Measurements from ENCODE around the gene JARID2. TPM values are rescaled to one million over a fixed set of nuclear protein-coding genes. Genes with fewer than 3 reads are reported as not detected.

Gene JARID2
- total RNA-seq, 2 experiments from 2014 or later: 25.4 to 25.5 TPM

GRCh38 chr6:15242937-15243614, 2.8 kb upstream of the JARID2 start:
- Mint-ChIP-seq H3K4me3 (no peak overlapping the region), H3K4me1 (ENCODE audit: low read depth) (peaks cover 6% of the 10 kb centered on the region), H3K27me3 (no peaks in the 10 kb centered on the region), H3K9me3 (no peaks in the 10 kb centered on the region), H3K36me3 (ENCODE audit: low read depth) (peaks cover 14% of the 10 kb centered on the region), H3K27ac (no peak overlapping the region)
- DNase-seq (no peak), ATAC-seq (no peak)
- CTCF ChIA-PET: interaction anchor here (0.6 to 1.3 kb wide), 4 partner anchors 89 to 1031 kb away, joined by 3 read pairs; no protein-coding TSS in a partner anchor
- no peak for TF ChIP-seq CTCF (IDR thresholded peaks at IDR 0.05)
- intact Hi-C loops (cut with micrococcal nuclease): no loop called here
- POLR2A ChIA-PET: no interaction called here

GRCh38 chr6:15243910-15244619, 1.8 kb upstream of the JARID2 start:
- TF ChIP-seq CTCF (IDR thresholded peaks at IDR 0.05): no peak
- H3K9me3 Mint-ChIP-seq: no peaks in the 10 kb centered on the region
- peaks cover 14% of the 10 kb centered on the region for H3K36me3 Mint-ChIP-seq (ENCODE audit: low read depth)
- H3K4me3 Mint-ChIP-seq: peak overlapping the region; percentile 75
- DNase-seq (no peak), ATAC-seq (no peak)
- intact Hi-C loops (cut with micrococcal nuclease): no loop called here
- CTCF ChIA-PET: interaction anchor here (0.6 to 1.3 kb wide), 2 partner anchors 88 to 146 kb away, joined by 3 read pairs; no protein-coding TSS in a partner anchor
- H3K4me1 Mint-ChIP-seq (ENCODE audit: low read depth): peaks cover 6% of the 10 kb centered on the region
- POLR2A ChIA-PET: no interaction called here
- peak overlapping the region; percentile 43 for H3K27ac Mint-ChIP-seq
- no peaks in the 10 kb centered on the region for H3K27me3 Mint-ChIP-seq

- ATAC-seq (peak; percentile 14), DNase-seq (peak; percentile 69)
- Mint-ChIP-seq H3K4me3 (peak overlapping the region; percentile 100), H3K9me3 (no peaks in the 10 kb centered on the region), H3K4me1 (ENCODE audit: low read depth) (peaks cover 10% of the 10 kb centered on the region), H3K27ac (peak overlapping the region; percentile 97), H3K36me3 (ENCODE audit: low read depth) (peaks cover 14% of the 10 kb centered on the region), H3K27me3 (no peaks in the 10 kb centered on the region)
- intact Hi-C loops (cut with micrococcal nuclease): loop anchor here (5.0 kb wide), 4 partner anchors 83 to 378 kb away; no protein-coding TSS in a partner anchor
- POLR2A ChIA-PET: no interaction called here
- CTCF ChIA-PET: no interaction called here
- TF ChIP-seq CTCF (IDR thresholded peaks at IDR 0.05): no peak
Observed at GRCh38 chr6:15244620-15245360, 1.1 kb upstream of the JARID2 start.

- Mint-ChIP-seq H3K4me3 (peak overlapping the region; percentile 100), H3K4me1 (ENCODE audit: low read depth) (peaks cover 25% of the 10 kb centered on the region), H3K27me3 (no peaks in the 10 kb centered on the region), H3K9me3 (no peaks in the 10 kb centered on the region), H3K27ac (peak overlapping the region; percentile 97), H3K36me3 (ENCODE audit: low read depth) (peaks cover 20% of the 10 kb centered on the region)
- intact Hi-C loops (cut with micrococcal nuclease): loop anchor here (2.0 to 5.0 kb wide), 5 partner anchors 81 to 513 kb away; no protein-coding TSS in a partner anchor
- ChIA-PET CTCF (interaction anchor here (1.3 to 1.8 kb wide), 2 partner anchors 80 to 176 kb away, joined by 3 to 6 read pairs; no protein-coding TSS in a partner anchor), POLR2A (no interaction called here)
- TF ChIP-seq CTCF (IDR thresholded peaks at IDR 0.05): no peak
- ATAC-seq (no peak), DNase-seq (no peak)
Observed at GRCh38 chr6:15246217-15246665, 372 bp downstream of the JARID2 start.
